ENCODE results near the gene ELL2.

ELL2 gene

DNA sequence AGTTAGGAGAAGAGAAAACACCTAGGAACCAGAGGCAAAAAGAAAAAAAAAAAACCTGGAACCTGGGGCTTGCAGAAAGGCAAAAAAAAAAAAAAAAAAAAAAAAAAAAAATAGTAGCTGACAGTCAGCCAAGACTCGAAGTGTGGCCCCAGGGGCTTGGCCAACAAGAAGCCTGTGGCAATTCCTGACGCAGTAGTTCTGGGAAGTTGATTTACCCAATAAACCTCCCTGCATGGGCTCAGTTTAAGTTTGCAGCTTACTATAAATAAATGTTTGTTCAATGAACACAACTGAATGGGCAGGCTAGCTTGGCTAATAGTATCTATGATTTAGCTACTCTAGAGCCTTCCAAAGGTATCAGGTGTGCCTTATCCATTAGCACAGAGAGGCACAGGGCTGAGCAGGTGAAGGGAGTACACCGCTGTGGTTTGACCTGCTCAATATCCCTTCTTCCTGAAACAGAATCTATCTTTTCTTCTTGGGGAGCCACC lies 117.9 kb downstream of the ELL2 start:
- Histone ChIP-seq H2BK12ac (ENCODE audit: low read length) (no peak overlapping the region), H2AFZ (ENCODE audit: low read length) (no peak overlapping the region), H4K91ac (ENCODE audit: low read depth, low read length, poor library complexity) (no peak overlapping the region), H3K27ac (replicated peaks; ENCODE audit: low read length) (no peak overlapping the region), H3K4me1 (ENCODE audit: control insufficient read depth in 2 of 2, insufficient read depth in 1 of 2, low read depth in 1 of 2, low read length in 2 of 2) (no peaks in the 10 kb centered on the region), H3K79me1 (ENCODE audit: low read depth, low read length) (no peaks in the 10 kb centered on the region), H3K4ac (ENCODE audit: low read length) (no peak overlapping the region), H2BK120ac (ENCODE audit: low read depth, low read length) (no peak overlapping the region), H3K18ac (ENCODE audit: low read length) (no peak overlapping the region), H3K9me3 (replicated peaks in 1 of 2; ENCODE audit: control insufficient read depth in 2 of 2, insufficient read depth in 1 of 2, low read depth in 1 of 2, low read length in 2 of 2) (no peaks in the 10 kb centered on the region), H3K4me2 (ENCODE audit: insufficient read depth, low read length, poor library complexity, severe bottlenecking) (no peak overlapping the region), H3K23ac (ENCODE audit: low read depth, low read length, poor library complexity) (no peak overlapping the region), H2BK15ac (ENCODE audit: low read length) (no peak overlapping the region), H3K36me3 (replicated peaks in 1 of 2; ENCODE audit: control insufficient read depth in 2 of 2, insufficient read depth in 2 of 2, low read length in 2 of 2) (no peaks in the 10 kb centered on the region), H2BK5ac (ENCODE audit: low read length) (no peak overlapping the region), H3K4me3 (ENCODE audit: low read length in 2 of 2) (no peak overlapping the region), H4K8ac (ENCODE audit: low read depth, low read length) (no peak overlapping the region), H3K27me3 (ENCODE audit: control insufficient read depth in 3 of 3, insufficient read depth in 3 of 3, low read depth in 1 of 3, low read length in 3 of 3) (peaks cover 0 to 3% (median 0%) of the 10 kb centered on the region in 3 experiments), H3K9ac (ENCODE audit: low read depth, low read length, poor library complexity) (no peak overlapping the region), H3K14ac (ENCODE audit: low read length) (no peak overlapping the region), H2AK5ac (ENCODE audit: low read depth, low read length) (no peak overlapping the region)
- DNase-seq (ENCODE audit: low spot score) = no peak
- no CpG with 5 or more reads among the region's 3 CpGs for WGBS, 2 donors (ENCODE audit: extremely low coverage in 2 of 2, insufficient read length in 2 of 2, insufficient replicate concordance in 1 of 2)

DNA sequence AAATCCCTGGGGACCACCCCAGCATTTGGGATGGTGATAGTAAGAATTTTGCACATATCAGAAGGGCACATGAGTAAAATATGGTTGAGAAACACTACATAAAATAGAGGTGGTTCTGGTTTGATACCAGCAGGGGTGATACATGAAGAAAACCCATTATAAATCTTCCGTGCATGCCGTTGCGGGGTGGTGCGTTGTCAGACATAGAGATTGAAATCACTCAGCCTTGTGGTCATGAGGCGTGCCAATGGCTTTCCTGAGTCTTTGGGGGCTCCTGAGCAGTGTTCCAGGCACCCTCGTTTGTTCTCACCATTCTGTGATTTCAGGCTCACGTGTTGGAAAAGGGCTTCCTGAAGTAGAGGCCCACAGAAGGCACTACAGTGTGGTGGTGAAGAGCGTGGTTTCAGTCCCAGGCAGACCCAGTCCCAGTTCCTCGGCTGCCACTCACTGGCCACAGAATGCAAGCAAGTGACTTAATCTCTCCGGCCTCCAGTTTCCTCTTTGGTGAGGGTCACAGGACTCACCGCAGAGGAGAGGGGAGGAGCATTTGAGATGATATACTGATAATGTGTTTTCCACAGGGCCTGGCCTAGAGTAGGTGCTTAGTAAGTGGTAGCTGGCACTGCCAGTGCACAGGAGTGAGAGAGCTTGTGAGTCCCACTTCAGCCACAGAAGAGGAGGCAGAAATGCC lies 118.7 kb downstream of the ELL2 start:
- H3K4me3 ChIP-seq (ENCODE audit: low read length in 2 of 2) = no peak overlapping the region
- H2BK5ac ChIP-seq (ENCODE audit: low read length) = no peak overlapping the region
- H3K4me1 ChIP-seq (ENCODE audit: control insufficient read depth in 2 of 2, insufficient read depth in 1 of 2, low read depth in 1 of 2, low read length in 2 of 2) = no peaks in the 10 kb centered on the region
- no peak overlapping the region for H3K4me2 ChIP-seq (ENCODE audit: insufficient read depth, low read length, poor library complexity, severe bottlenecking)
- H2BK15ac ChIP-seq (ENCODE audit: low read length) = no peak overlapping the region
- no peak overlapping the region for H2AFZ ChIP-seq (ENCODE audit: low read length)
- no peak overlapping the region for H3K18ac ChIP-seq (ENCODE audit: low read length)
- H3K27ac ChIP-seq (replicated peaks; ENCODE audit: low read length) = no peak overlapping the region
- no peak overlapping the region for H4K91ac ChIP-seq (ENCODE audit: low read depth, low read length, poor library complexity)
- DNase-seq (ENCODE audit: low spot score) = no peak
- WGBS, 2 donors (ENCODE audit: extremely low coverage in 2 of 2, insufficient read length in 2 of 2, insufficient replicate concordance in 1 of 2) = no CpG with 5 or more reads among the region's 11 CpGs
- H2AK5ac ChIP-seq (ENCODE audit: low read depth, low read length) = no peak overlapping the region
- no peak overlapping the region for H3K9ac ChIP-seq (ENCODE audit: low read depth, low read length, poor library complexity)
- H3K36me3 ChIP-seq (replicated peaks in 1 of 2; ENCODE audit: control insufficient read depth in 2 of 2, insufficient read depth in 2 of 2, low read length in 2 of 2) = no peaks in the 10 kb centered on the region
- H2BK12ac ChIP-seq (ENCODE audit: low read length) = no peak overlapping the region
- H3K14ac ChIP-seq (ENCODE audit: low read length) = no peak overlapping the region
- H3K23ac ChIP-seq (ENCODE audit: low read depth, low read length, poor library complexity) = no peak overlapping the region
- H3K9me3 ChIP-seq (replicated peaks in 1 of 2; ENCODE audit: control insufficient read depth in 2 of 2, insufficient read depth in 1 of 2, low read depth in 1 of 2, low read length in 2 of 2) = no peaks in the 10 kb centered on the region
- H4K8ac ChIP-seq (ENCODE audit: low read depth, low read length) = no peak overlapping the region
- H3K79me1 ChIP-seq (ENCODE audit: low read depth, low read length) = no peaks in the 10 kb centered on the region
- no peak overlapping the region for H2BK120ac ChIP-seq (ENCODE audit: low read depth, low read length)
- peaks cover 0 to 3% (median 0%) of the 10 kb centered on the region in 3 experiments for H3K27me3 ChIP-seq (ENCODE audit: control insufficient read depth in 3 of 3, insufficient read depth in 3 of 3, low read depth in 1 of 3, low read length in 3 of 3)
- H3K4ac ChIP-seq (ENCODE audit: low read length) = no peak overlapping the region

DNA sequence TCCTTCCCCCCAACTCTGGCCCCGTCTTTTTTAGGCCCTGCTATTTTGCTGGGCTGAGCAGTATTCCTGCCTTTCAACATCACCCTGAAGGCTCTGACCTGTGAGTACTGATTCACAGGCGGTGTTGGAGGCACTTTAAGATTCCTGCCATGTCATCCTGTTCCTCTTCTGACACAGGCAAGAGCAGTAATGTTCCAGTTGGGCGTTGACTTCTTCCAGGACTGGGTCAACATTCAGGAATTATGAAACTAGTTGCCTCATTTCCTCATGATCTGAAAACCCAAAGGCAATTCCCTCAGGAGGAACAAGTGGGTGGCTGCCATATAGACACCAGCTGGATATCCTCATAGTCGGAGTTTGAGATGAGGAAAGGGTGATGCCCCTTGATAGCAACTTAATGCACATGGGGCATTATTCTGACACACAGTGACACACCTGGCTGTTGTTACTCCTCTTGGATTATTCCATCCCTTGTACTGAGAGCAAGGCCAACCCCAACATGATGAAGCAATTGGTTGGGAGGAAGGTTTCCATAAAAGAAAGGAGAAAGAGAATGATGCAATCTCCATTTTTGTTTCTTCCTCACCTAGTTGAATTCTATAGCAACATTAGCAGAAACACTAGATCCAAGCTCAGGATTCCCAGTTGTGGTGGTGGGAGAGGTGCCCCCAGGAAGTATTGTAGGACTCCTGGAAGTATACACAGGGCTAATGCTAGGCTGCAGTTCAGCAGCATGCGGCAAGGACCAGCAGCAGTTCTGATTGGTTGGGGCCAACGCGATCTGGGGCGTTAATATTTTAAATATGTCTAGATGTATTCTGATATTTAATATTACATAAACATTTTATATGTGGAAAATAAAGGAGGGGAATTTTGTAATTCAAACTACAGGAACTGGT lies 119.5 kb downstream of the ELL2 start:
- H3K4me1 ChIP-seq (ENCODE audit: control insufficient read depth in 2 of 2, insufficient read depth in 1 of 2, low read depth in 1 of 2, low read length in 2 of 2) = no peaks in the 10 kb centered on the region
- H4K8ac ChIP-seq (ENCODE audit: low read depth, low read length) = no peak overlapping the region
- no peak overlapping the region for H3K18ac ChIP-seq (ENCODE audit: low read length)
- no peak overlapping the region for H3K27ac ChIP-seq (replicated peaks; ENCODE audit: low read length)
- no peak overlapping the region for H3K9ac ChIP-seq (ENCODE audit: low read depth, low read length, poor library complexity)
- H3K9me3 ChIP-seq (replicated peaks in 1 of 2; ENCODE audit: control insufficient read depth in 2 of 2, insufficient read depth in 1 of 2, low read depth in 1 of 2, low read length in 2 of 2) = no peaks in the 10 kb centered on the region
- H2AFZ ChIP-seq (ENCODE audit: low read length) = no peak overlapping the region
- H3K4me3 ChIP-seq (ENCODE audit: low read length in 2 of 2) = no peak overlapping the region
- no peak overlapping the region for H2BK15ac ChIP-seq (ENCODE audit: low read length)
- no peak overlapping the region for H2AK5ac ChIP-seq (ENCODE audit: low read depth, low read length)
- no peak for DNase-seq (ENCODE audit: low spot score)
- no peak overlapping the region for H3K14ac ChIP-seq (ENCODE audit: low read length)
- H2BK12ac ChIP-seq (ENCODE audit: low read length) = no peak overlapping the region
- H4K91ac ChIP-seq (ENCODE audit: low read depth, low read length, poor library complexity) = no peak overlapping the region
- H3K4ac ChIP-seq (ENCODE audit: low read length) = no peak overlapping the region
- H2BK120ac ChIP-seq (ENCODE audit: low read depth, low read length) = no peak overlapping the region
- H3K23ac ChIP-seq (ENCODE audit: low read depth, low read length, poor library complexity) = no peak overlapping the region
- no peaks in the 10 kb centered on the region for H3K36me3 ChIP-seq (replicated peaks in 1 of 2; ENCODE audit: control insufficient read depth in 2 of 2, insufficient read depth in 2 of 2, low read length in 2 of 2)
- no peak overlapping the region for H3K4me2 ChIP-seq (ENCODE audit: insufficient read depth, low read length, poor library complexity, severe bottlenecking)
- WGBS, 2 donors (ENCODE audit: extremely low coverage in 2 of 2, insufficient read length in 2 of 2, insufficient replicate concordance in 1 of 2) = no CpG with 5 or more reads among the region's 8 CpGs
- H2BK5ac ChIP-seq (ENCODE audit: low read length) = no peak overlapping the region
- peaks cover 0 to 3% (median 0%) of the 10 kb centered on the region in 3 experiments for H3K27me3 ChIP-seq (ENCODE audit: control insufficient read depth in 3 of 3, insufficient read depth in 3 of 3, low read depth in 1 of 3, low read length in 3 of 3)
- H3K79me1 ChIP-seq (ENCODE audit: low read depth, low read length) = no peaks in the 10 kb centered on the region
